OCI-LY1 (cell line): Measurements from ENCODE around the gene TOP2A.
"Not testable (repeated sequence)": the region's sequence is repeated elsewhere in the genome, so short reads cannot be mapped to it uniquely, and the experiment has no call there.

Experiments used
- H2AFZ ChIP-seq: fragments of 200-600 bp; sonication (generic), shearing (Covaris generic); 2 replicates; pipeline ENCODE4 v1.6.0; 2014; ENCODE audit warnings: antibody characterized with exemption, mild to moderate bottlenecking, low read length
- H3F3A ChIP-seq: fragments of 200-600 bp; sonication (generic), shearing (Covaris generic); 2 replicates; pipeline ENCODE4 v1.6.0; 2014; ENCODE audit warnings: mild to moderate bottlenecking, antibody characterized with exemption, low read length, moderate library complexity; ENCODE audit not compliant: insufficient read depth
- H3K27ac ChIP-seq: fragments of 200-600 bp; sonication (generic); 2 replicates; pipeline ENCODE4 v1.5.1; 2014; ENCODE audit warnings: low read length, mixed run types, mild to moderate bottlenecking, low read depth; ENCODE audit not compliant: poor library complexity, severe bottlenecking
- H3K27me3 ChIP-seq: fragments of 200-600 bp; sonication (generic); 2 replicates; pipeline ENCODE4 v1.6.0; 2014; ENCODE audit warnings: antibody characterized with exemption, mild to moderate bottlenecking, low read length, moderate library complexity; ENCODE audit not compliant: insufficient read depth
- H3K36me3 ChIP-seq: fragments of 200-600 bp; sonication (generic); 2 replicates; pipeline ENCODE4 v1.6.1; 2014; ENCODE audit warnings: mild to moderate bottlenecking, antibody characterized with exemption, low read length, moderate library complexity, mixed read lengths; ENCODE audit not compliant: insufficient read depth
- H3K4me1 ChIP-seq: fragments of 200-600 bp; sonication (generic); 2 replicates; pipeline ENCODE4 v1.5.1; 2014; ENCODE audit warnings: mild to moderate bottlenecking, low read length, moderate library complexity; ENCODE audit not compliant: insufficient read depth, severe bottlenecking
- H3K4me2 ChIP-seq: fragments of 200-600 bp; sonication (generic), shearing (Covaris generic); 2 replicates; pipeline ENCODE4 v1.6.1; 2014; ENCODE audit warnings: low read length
- H3K4me3 ChIP-seq: fragments of 200-600 bp; sonication (generic); 2 replicates; pipeline ENCODE4 v1.5.1; 2014; ENCODE audit warnings: low read length, low read depth, mild to moderate bottlenecking, mixed read lengths; ENCODE audit not compliant: poor library complexity, severe bottlenecking
- H3K79me2 ChIP-seq: fragments of 200-600 bp; shearing (Covaris generic); 2 replicates; pipeline ENCODE4 v1.6.1; 2016; ENCODE audit warnings: mixed run types, low read length, mixed read lengths; ENCODE audit not compliant: insufficient read depth
- H3K9ac ChIP-seq: fragments of 200-600 bp; sonication (generic), shearing (Covaris generic); 2 replicates; pipeline ENCODE4 v1.6.1; 2014; ENCODE audit warnings: mild to moderate bottlenecking, low read length, mixed read lengths
- H3K9me2 ChIP-seq: fragments of 200-600 bp; sonication (generic), shearing (Covaris generic); 2 replicates; pipeline ENCODE4 v1.6.1; 2014; ENCODE audit warnings: low read depth, mild to moderate bottlenecking, low read length, mixed read lengths
- H3K9me3 ChIP-seq: fragments of 200-600 bp; shearing (Covaris generic); 2 replicates; pipeline ENCODE4 v1.6.1; 2014; ENCODE audit warnings: low read length, mixed read lengths
- H4K20me1 ChIP-seq: fragments of 200-600 bp; sonication (generic), shearing (Covaris generic); 2 replicates; pipeline ENCODE4 v1.6.0; 2016; ENCODE audit warnings: mild to moderate bottlenecking, low read length; ENCODE audit not compliant: insufficient read depth
- EZH2 ChIP-seq: fragments of 200-600 bp; sonication (generic), shearing (Covaris generic); IDR thresholded peaks from 2 replicates; pipeline ENCODE4 v1.8.0; 2017; ENCODE audit warnings: borderline replicate concordance, mixed run types, mild to moderate bottlenecking, antibody characterized with exemption, low read length, moderate library complexity, mixed read lengths
- TF ChIP-seq, protein P1 (sequence below): fragments of 200-600 bp; sonication (generic), shearing (Covaris generic); IDR thresholded peaks from 2 replicates; pipeline ENCODE4 v1.5.1; 2017; ENCODE audit warnings: mild to moderate bottlenecking, antibody characterized with exemption, low read length, moderate library complexity, mixed read lengths

TOP2A gene

DNA sequence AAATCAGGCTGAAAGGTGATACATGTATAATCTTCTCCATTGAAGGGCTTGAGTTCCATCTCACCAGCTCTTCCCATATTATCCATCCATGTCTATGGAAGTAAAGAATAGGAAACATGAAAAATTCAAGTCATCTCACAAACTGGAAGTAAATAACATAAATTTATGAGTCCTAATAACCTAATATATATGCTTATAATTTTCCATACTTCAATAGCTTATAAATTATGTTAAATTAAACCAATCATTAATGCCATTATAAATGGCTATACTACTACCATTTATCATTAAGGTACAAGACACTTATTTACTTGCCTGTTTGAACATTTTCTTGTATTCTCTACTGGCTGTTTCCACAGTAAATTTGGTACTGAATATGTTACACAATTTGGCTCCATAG lies 4.8 kb downstream of the TOP2A start:
- TF ChIP-seq, protein P1, sequence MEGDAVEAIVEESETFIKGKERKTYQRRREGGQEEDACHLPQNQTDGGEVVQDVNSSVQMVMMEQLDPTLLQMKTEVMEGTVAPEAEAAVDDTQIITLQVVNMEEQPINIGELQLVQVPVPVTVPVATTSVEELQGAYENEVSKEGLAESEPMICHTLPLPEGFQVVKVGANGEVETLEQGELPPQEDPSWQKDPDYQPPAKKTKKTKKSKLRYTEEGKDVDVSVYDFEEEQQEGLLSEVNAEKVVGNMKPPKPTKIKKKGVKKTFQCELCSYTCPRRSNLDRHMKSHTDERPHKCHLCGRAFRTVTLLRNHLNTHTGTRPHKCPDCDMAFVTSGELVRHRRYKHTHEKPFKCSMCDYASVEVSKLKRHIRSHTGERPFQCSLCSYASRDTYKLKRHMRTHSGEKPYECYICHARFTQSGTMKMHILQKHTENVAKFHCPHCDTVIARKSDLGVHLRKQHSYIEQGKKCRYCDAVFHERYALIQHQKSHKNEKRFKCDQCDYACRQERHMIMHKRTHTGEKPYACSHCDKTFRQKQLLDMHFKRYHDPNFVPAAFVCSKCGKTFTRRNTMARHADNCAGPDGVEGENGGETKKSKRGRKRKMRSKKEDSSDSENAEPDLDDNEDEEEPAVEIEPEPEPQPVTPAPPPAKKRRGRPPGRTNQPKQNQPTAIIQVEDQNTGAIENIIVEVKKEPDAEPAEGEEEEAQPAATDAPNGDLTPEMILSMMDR = no peak
- TF ChIP-seq EZH2 = no peak
- H3K4me3 ChIP-seq = no peak overlapping the region
- H3K9me2 ChIP-seq = no peaks in the 10 kb centered on the region
- H3K27me3 ChIP-seq = no peaks in the 10 kb centered on the region
- no peak overlapping the region for H3K9ac ChIP-seq
- peaks cover 17% of the 10 kb centered on the region for H3K4me1 ChIP-seq
- peaks cover 90% of the 10 kb centered on the region for H3K36me3 ChIP-seq
- no peak overlapping the region for H3K27ac ChIP-seq
- H3K4me2 ChIP-seq = no peak overlapping the region
- no peaks in the 10 kb centered on the region for H4K20me1 ChIP-seq
- H3K79me2 ChIP-seq = peaks cover 24% of the 10 kb centered on the region
- H2AFZ ChIP-seq = no peak overlapping the region
- no peaks in the 10 kb centered on the region for H3K9me3 ChIP-seq
- no peaks in the 10 kb centered on the region for H3F3A ChIP-seq

DNA sequence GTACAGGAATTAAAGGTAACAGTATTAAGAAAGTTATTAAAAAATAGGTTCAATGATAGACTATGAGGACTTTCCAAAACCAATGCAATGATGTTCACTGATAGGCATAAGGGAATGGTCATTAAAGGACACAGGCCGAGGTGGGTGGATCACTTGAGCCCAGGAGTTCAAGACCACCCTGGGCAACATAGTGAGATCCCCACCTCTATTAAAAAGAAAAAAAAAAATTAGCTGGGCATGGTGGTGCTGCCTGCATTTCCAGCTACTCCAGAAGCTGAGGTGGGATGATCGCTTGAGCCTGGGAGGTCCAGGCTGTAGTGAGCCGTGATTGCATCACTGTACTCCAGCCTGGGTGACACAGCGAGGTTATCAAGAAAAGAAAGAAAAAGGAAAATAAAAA lies 5.9 kb downstream of the TOP2A start:
- TF ChIP-seq, protein P1 = no peak
- TF ChIP-seq EZH2 = no peak
- H3K9me3 ChIP-seq = no peaks in the 10 kb centered on the region
- peaks cover 17% of the 10 kb centered on the region for H3K4me1 ChIP-seq
- H3K27me3 ChIP-seq = no peaks in the 10 kb centered on the region
- no peak overlapping the region for H3K27ac ChIP-seq
- peaks cover 96% of the 10 kb centered on the region for H3K36me3 ChIP-seq
- peaks cover 17% of the 10 kb centered on the region for H3K79me2 ChIP-seq
- H2AFZ ChIP-seq = no peak overlapping the region
- H3K4me3 ChIP-seq = no peak overlapping the region
- no peaks in the 10 kb centered on the region for H3F3A ChIP-seq
- H3K9me2 ChIP-seq = no peaks in the 10 kb centered on the region
- H3K9ac ChIP-seq = no peak overlapping the region
- H4K20me1 ChIP-seq = no peaks in the 10 kb centered on the region
- no peak overlapping the region for H3K4me2 ChIP-seq

DNA sequence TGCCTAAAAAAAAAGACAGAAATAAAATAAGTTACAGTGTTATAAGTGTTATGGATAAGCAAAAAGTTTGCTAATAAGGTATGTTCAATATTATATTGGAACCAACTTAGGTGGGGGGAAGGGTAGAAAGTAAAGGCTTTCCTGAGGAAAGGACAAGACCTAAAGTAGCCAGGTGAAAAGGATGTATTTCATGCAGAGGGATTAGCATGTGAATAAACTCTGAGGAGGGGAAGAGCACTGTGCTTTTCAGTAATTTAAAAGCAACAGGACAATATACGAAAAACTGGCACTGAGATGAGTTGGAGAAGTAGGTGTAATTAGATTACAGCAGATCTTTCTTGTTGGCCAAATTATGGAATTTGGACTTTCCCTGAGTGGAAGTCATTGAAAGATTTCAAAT lies 7.6 kb downstream of the TOP2A start:
- H3K9me3 ChIP-seq = no peaks in the 10 kb centered on the region
- no peak overlapping the region for H3K4me2 ChIP-seq
- H3K27ac ChIP-seq = no peak overlapping the region
- H3K9me2 ChIP-seq = no peaks in the 10 kb centered on the region
- no peaks in the 10 kb centered on the region for H4K20me1 ChIP-seq
- H3F3A ChIP-seq = no peaks in the 10 kb centered on the region
- no peak overlapping the region for H2AFZ ChIP-seq
- H3K27me3 ChIP-seq = no peaks in the 10 kb centered on the region
- H3K79me2 ChIP-seq = no peaks in the 10 kb centered on the region
- TF ChIP-seq EZH2 = no peak
- TF ChIP-seq, protein P1 = no peak
- no peaks in the 10 kb centered on the region for H3K4me1 ChIP-seq
- peaks cover 94% of the 10 kb centered on the region for H3K36me3 ChIP-seq
- no peak overlapping the region for H3K4me3 ChIP-seq
- H3K9ac ChIP-seq = no peak overlapping the region

DNA sequence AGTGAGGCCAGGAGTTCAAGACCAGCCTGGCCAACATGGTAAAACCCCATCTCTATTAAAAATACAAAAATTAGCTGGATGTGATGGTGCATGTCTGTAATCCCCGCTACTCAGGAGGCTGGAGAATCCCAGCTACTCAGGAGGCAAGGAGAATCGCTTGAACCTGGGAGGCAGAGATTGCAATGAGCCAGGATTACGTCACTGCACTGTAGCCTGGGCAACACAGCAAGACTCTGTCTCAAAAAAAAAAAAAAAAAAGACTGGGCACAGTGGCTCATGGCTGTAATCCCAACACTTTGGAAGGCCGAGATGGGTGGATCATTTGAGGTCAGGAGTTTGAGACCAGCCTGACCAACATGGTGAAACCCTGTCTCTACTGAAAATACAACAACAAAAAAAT lies 8.2 kb downstream of the TOP2A start:
- H3K79me2 ChIP-seq, H3K9ac ChIP-seq, H3K27ac ChIP-seq, H3K4me3 ChIP-seq, H3K4me2 ChIP-seq, H3K4me1 ChIP-seq, H3K9me2 ChIP-seq, H2AFZ ChIP-seq, H3F3A ChIP-seq, H3K27me3 ChIP-seq, H3K9me3 ChIP-seq, H4K20me1 ChIP-seq: not testable (repeated sequence)
- peaks cover 96% of the 10 kb centered on the region for H3K36me3 ChIP-seq
